CD4-positive, alpha-beta T cell (primary cell): ENCODE measurements around the gene USP12. TPM values are rescaled to one million over a fixed set of nuclear protein-coding genes. Genes with fewer than 3 reads are reported as not detected.

Experiments
- ATAC-seq: fragments of 200-7000 bp; cut with Tn5 transposase; one replicate; pipeline ENCODE4 v1.10.0; 2022; ENCODE audit warnings: mild to moderate bottlenecking; ENCODE audit not compliant: poor library complexity
- CTCF ChIA-PET: fragments of 350-600 bp; sonication (Branson Sonifier 250); formaldehyde crosslinking; loops from one replicate; lab custom pipeline; 2021; ENCODE audit warnings: antibody characterized with exemption, inconsistent platforms; lab: Charles Lee
- POLR2A ChIA-PET: fragments of 350-600 bp; sonication (Branson Sonifier 250); formaldehyde crosslinking; loops from one replicate; lab custom pipeline; 2021; ENCODE audit warnings: antibody characterized with exemption, inconsistent platforms; lab: Charles Lee
- DNase-seq, 14 experiments: peaks; one replicate each; pipeline ENCODE4 v3.0.0-alpha.2; 2013 to 2020; ENCODE audit warnings: mixed read lengths in 2 of 14
- H3K27ac ChIP-seq, 2 donors: one replicate each; pipeline versions ENCODE4 v1.5.1 to v1.7.0; 2013; ENCODE audit warnings: low read length in 2 of 2, low read depth in 1 of 2, mild to moderate bottlenecking in 1 of 2
- H3K27me3 ChIP-seq, 2 experiments: 1 replicate in 1 of 2; 2 replicates in 1 of 2; pipeline versions ENCODE4 v1.6.1 to v1.7.0; 2013; ENCODE audit warnings: low read length in 2 of 2, control low read depth in 1 of 2, mild to moderate bottlenecking in 1 of 2, moderate library complexity in 1 of 2; ENCODE audit not compliant: insufficient read depth in 2 of 2, control insufficient read depth in 1 of 2
- H3K36me3 ChIP-seq: one replicate; pipeline ENCODE4 v1.6.1; 2013; ENCODE audit warnings: low read length, control low read depth; ENCODE audit not compliant: insufficient read depth
- H3K4me1 ChIP-seq: one replicate; pipeline ENCODE4 v1.6.1; 2013; ENCODE audit warnings: low read length, control low read depth; ENCODE audit not compliant: insufficient read depth
- H3K4me3 ChIP-seq: one replicate; pipeline ENCODE4 v1.5.1; 2013; ENCODE audit warnings: mild to moderate bottlenecking, low read length, moderate library complexity
- H3K9me3 ChIP-seq, 2 experiments: 1 replicate in 1 of 2; 2 replicates in 1 of 2; pipeline versions ENCODE4 v1.6.1 to v1.7.0; 2013; ENCODE audit warnings: low read length in 2 of 2, mild to moderate bottlenecking in 2 of 2, control low read depth in 1 of 2, moderate library complexity in 1 of 2; ENCODE audit not compliant: control insufficient read depth in 1 of 2, insufficient read depth in 1 of 2
- H3K27ac Mint-ChIP-seq: one replicate; pipeline ENCODE4 v1.8.0; 2020; ENCODE audit warnings: mixed read lengths
- H3K27me3 Mint-ChIP-seq: one replicate; pipeline ENCODE4 v1.8.0; 2021; ENCODE audit warnings: mixed read lengths
- H3K36me3 Mint-ChIP-seq: one replicate; pipeline ENCODE4 v1.8.0; 2021; ENCODE audit warnings: low read depth, mixed read lengths
- H3K4me1 Mint-ChIP-seq: one replicate; pipeline ENCODE4 v1.8.0; 2021; ENCODE audit warnings: low read depth, mixed read lengths
- H3K4me3 Mint-ChIP-seq: one replicate; pipeline ENCODE4 v1.8.0; 2020; ENCODE audit warnings: mild to moderate bottlenecking, mixed read lengths
- H3K9me3 Mint-ChIP-seq: one replicate; pipeline ENCODE4 v1.8.0; 2020; ENCODE audit warnings: mixed read lengths
- CTCF ChIP-seq: fragments of 200-600 bp; IDR thresholded peaks from one replicate; pipeline ENCODE4 v1.8.0; 2022; ENCODE audit warnings: antibody characterized with exemption, mild to moderate bottlenecking
- intact Hi-C, 2 experiments: fragments of 100-400 bp; cut with DNase I in 1 of 2; cut with micrococcal nuclease in 1 of 2; formaldehyde crosslinking; loops; one replicate each; pipeline versions ENCODE4 v1.15.1 to v1.9.0; 2023 to 2025; cut with DNase I, micrococcal nuclease
- total RNA-seq, 174 experiments: library from RNA in 2 of 174; stranded (reverse) in 2 of 174; gene quantifications; one replicate each; pipeline ENCODE4 v1.2.3 and lab custom pipeline; 2021 to 2026

USP12 gene
- total RNA-seq, 2 experiments from 2014 or later, result 56.9 to 58.8 TPM

GRCh38 chr13:27149702-27150101, 21.9 kb downstream of the USP12 start:
- Mint-ChIP-seq H3K4me1 (peaks cover 82% of the 10 kb centered on the region), H3K27ac (no peak overlapping the region), H3K36me3 (peaks cover 22% of the 10 kb centered on the region), H3K4me3 (no peak overlapping the region), H3K27me3 (no peaks in the 10 kb centered on the region), H3K9me3 (no peaks in the 10 kb centered on the region)
- Histone ChIP-seq H3K4me1 (peaks cover 11% of the 10 kb centered on the region), H3K36me3 (no peaks in the 10 kb centered on the region), H3K9me3 (no peaks in the 10 kb centered on the region), H3K27ac (no peak overlapping the region), H3K27me3 (no peaks in the 10 kb centered on the region), H3K4me3 (no peak overlapping the region)
- TF ChIP-seq CTCF, result no peak
- ChIA-PET CTCF (no interaction called here), POLR2A (no interaction called here)
- no peak for DNase-seq
- intact Hi-C loops, result no loop called here
- ATAC-seq, result no peak

- peaks cover 74% of the 10 kb centered on the region for H3K4me1 Mint-ChIP-seq
- ChIA-PET POLR2A (no interaction called here), CTCF (no interaction called here)
- H3K27ac Mint-ChIP-seq, result no peak overlapping the region
- peaks cover 11% of the 10 kb centered on the region for H3K4me1 ChIP-seq
- DNase-seq (no peak), ATAC-seq (no peak)
- no peak for TF ChIP-seq CTCF
- H3K27ac ChIP-seq, result no peak overlapping the region
- no peaks in the 10 kb centered on the region for H3K36me3 ChIP-seq
- no peak overlapping the region for H3K4me3 ChIP-seq
- H3K27me3 ChIP-seq, result no peaks in the 10 kb centered on the region
- H3K27me3 Mint-ChIP-seq, result no peaks in the 10 kb centered on the region
- H3K36me3 Mint-ChIP-seq, result peaks cover 22% of the 10 kb centered on the region
- H3K9me3 Mint-ChIP-seq, result no peaks in the 10 kb centered on the region
- intact Hi-C loops, result no loop called here
- peaks cover 0 to 2% of the 10 kb centered on the region in 2 experiments for H3K9me3 ChIP-seq
- H3K4me3 Mint-ChIP-seq, result no peak overlapping the region
Observed at GRCh38 chr13:27148900-27149299, 22.7 kb downstream of the USP12 start.

GRCh38 chr13:27147530-27148170, 24.0 kb downstream of the USP12 start:
- Mint-ChIP-seq H3K27me3 (no peaks in the 10 kb centered on the region), H3K4me1 (peaks cover 77% of the 10 kb centered on the region), H3K27ac (peak overlapping the region; percentile 71), H3K9me3 (peaks cover 2% of the 10 kb centered on the region), H3K36me3 (peaks cover 32% of the 10 kb centered on the region), H3K4me3 (no peak overlapping the region)
- H3K9me3 ChIP-seq, result peaks cover 0 to 3% of the 10 kb centered on the region in 2 experiments
- H3K4me1 ChIP-seq, result peaks cover 11% of the 10 kb centered on the region
- intact Hi-C loops, result no loop called here
- no peak overlapping the region for H3K4me3 ChIP-seq
- CTCF ChIA-PET, result interaction anchor here (0.6 to 1.5 kb wide), 4 partner anchors 14 to 123 kb away, joined by 3 to 4 read pairs (median 3); partner anchors contain the start of gene RASL11A
- no peaks in the 10 kb centered on the region for H3K36me3 ChIP-seq
- peak; percentile 67 for ATAC-seq
- peak in 2 of 14 experiments; percentile 56 to 61 for DNase-seq
- no peak overlapping the region for H3K27ac ChIP-seq
- no peaks in the 10 kb centered on the region for H3K27me3 ChIP-seq
- TF ChIP-seq CTCF, result no peak
- POLR2A ChIA-PET, result no interaction called here
